K562 (cell line): ENCODE results near the gene HSPA14. TPM values are rescaled to one million over a fixed set of nuclear protein-coding genes. Genes with fewer than 3 reads are reported as not detected.

ENCODE experiments used
- ADNP ChIP-seq: fragments of 200-800 bp; sonication (Bioruptor generic); IDR thresholded peaks from 2 replicates; pipeline ENCODE4 v1.6.1; 2016; ENCODE audit warnings: missing genetic modification characterization, missing compliant biosample characterization
- ARID1B ChIP-seq: fragments of 450-650 bp; IDR thresholded peaks from 2 replicates; pipeline ENCODE4 v1.6.1; 2016; ENCODE audit warnings: antibody characterized with exemption, mild to moderate bottlenecking, inconsistent platforms
- CBX3 ChIP-seq, 2 experiments: IDR thresholded peaks; 1 replicate in 1 of 2; 2 replicates in 1 of 2; pipeline ENCODE4 v1.6.1; 2012; ENCODE audit warnings: inconsistent platforms in 2 of 2, low read length in 2 of 2, borderline replicate concordance in 1 of 2, control low read depth in 1 of 2
- ERF ChIP-seq: fragments of 450-650 bp; formaldehyde crosslinking; IDR thresholded peaks from 2 replicates; pipeline ENCODE4 v1.4.0; 2020; ENCODE audit warnings: mild to moderate bottlenecking, mixed read lengths
- MAZ ChIP-seq, 2 experiments: fragments of 450-650 bp in 1 of 2; sonication (generic) in 1 of 2; formaldehyde crosslinking; IDR thresholded peaks in 1 of 2; conservative IDR thresholded peaks in 1 of 2; 2 replicates each; pipeline versions ENCODE4 v1.4.0 to v1.5.0; 2020; ENCODE audit warnings: mild to moderate bottlenecking in 1 of 2, missing genetic modification reagents in 1 of 2
- POLR3A ChIP-seq: IDR thresholded peaks from 2 replicates; pipeline ENCODE4 v1.6.1; 2011; ENCODE audit warnings: borderline replicate concordance, mild to moderate bottlenecking, moderate library complexity; ENCODE audit not compliant: insufficient read length, insufficient read depth; ENCODE audit errors: extremely low read depth
- RBBP5 ChIP-seq: fragments of 200-600 bp; sonication (generic); IDR thresholded peaks from 2 replicates; pipeline ENCODE4 v1.6.1; 2012; ENCODE audit warnings: borderline replicate concordance, mild to moderate bottlenecking, low read length, control low read depth, inconsistent platforms; ENCODE audit not compliant: insufficient read depth, poor library complexity, severe bottlenecking
- SP1 ChIP-seq: sonication (generic); formaldehyde crosslinking; IDR thresholded peaks from 2 replicates; pipeline ENCODE4 v1.8.1; 2022; ENCODE audit warnings: mild to moderate bottlenecking, missing genetic modification reagents
- STAT5A ChIP-seq: IDR thresholded peaks from 2 replicates; pipeline ENCODE4 v1.6.1; 2012; ENCODE audit warnings: low read length, inconsistent platforms, borderline replicate concordance
- ZBTB1 ChIP-seq: sonication (generic); formaldehyde crosslinking; IDR thresholded peaks from 2 replicates; pipeline ENCODE4 v1.8.1; 2023; ENCODE audit warnings: missing genetic modification reagents, low read depth, mild to moderate bottlenecking, borderline replicate concordance
- ZNF12 ChIP-seq: sonication (generic); formaldehyde crosslinking; IDR thresholded peaks from 2 replicates; pipeline ENCODE4 v1.4.0; 2020; ENCODE audit warnings: mild to moderate bottlenecking, missing genetic modification reagents
- ZSCAN29 ChIP-seq: fragments of 450-650 bp; IDR thresholded peaks from 2 replicates; pipeline ENCODE4 v1.6.1; 2017
- polyA plus RNA-seq, 8 experiments: library from polyadenylated mRNA; depleted of rRNA in 4 of 8; stranded (reverse) in 5 of 8; unstranded in 3 of 8; fragments of >200 nt; fragmentation: Nextera tagmentation in 2 of 8; fragmentation: Illumina TruSeq in 1 of 8; extraction: Ambion mirVana in 2 of 8; extraction: Trizol in 1 of 8; gene quantifications; 2 replicates each; pipeline versions ENCODE4 v1.2.1 to v1.2.3, GENCODE V29; 2011 to 2014; ENCODE audit warnings: inconsistent platforms in 1 of 8, missing spikeins in 1 of 8
- total RNA-seq, 7 experiments: library from RNA; depleted of rRNA in 6 of 7; stranded (reverse); fragments of >200 nt in 6 of 7; fragmentation: Illumina TruSeq in 2 of 7; extraction: Trizol in 2 of 7; gene quantifications; 2 replicates each; pipeline versions ENCODE4 v1.2.1 to v1.2.3, GENCODE V29; 2011 to 2021; ENCODE audit warnings: low replicate concordance in 1 of 7
- TF ChIP-seq, protein P1 (sequence below): sonication (generic); formaldehyde crosslinking; IDR thresholded peaks from 2 replicates; pipeline ENCODE4 v1.8.0; 2022; ENCODE audit warnings: mild to moderate bottlenecking, missing genetic modification reagents
- TF ChIP-seq, protein P2 (sequence below): sonication (generic); formaldehyde crosslinking; IDR thresholded peaks from 2 replicates; pipeline ENCODE4 v1.8.1; 2023; ENCODE audit warnings: mild to moderate bottlenecking, missing genetic modification reagents
- TF ChIP-seq, protein P3 (sequence below): fragments of 450-650 bp; IDR thresholded peaks from 2 replicates; pipeline ENCODE4 v1.6.1; 2016; ENCODE audit warnings: borderline replicate concordance
- TF ChIP-seq, protein P4 (sequence below): fragments of 450-650 bp; formaldehyde crosslinking; IDR thresholded peaks from 2 replicates; pipeline ENCODE4 v1.4.0; 2020; ENCODE audit warnings: mild to moderate bottlenecking, moderate library complexity

The HSPA14 gene
- total and polyA plus RNA-seq, 9 of the 15 experiments (the other 6 are each of a cell fraction or from before 2014, with no cell fraction given) = 41.9 to 75.0 (median 63.2) TPM

DNA sequence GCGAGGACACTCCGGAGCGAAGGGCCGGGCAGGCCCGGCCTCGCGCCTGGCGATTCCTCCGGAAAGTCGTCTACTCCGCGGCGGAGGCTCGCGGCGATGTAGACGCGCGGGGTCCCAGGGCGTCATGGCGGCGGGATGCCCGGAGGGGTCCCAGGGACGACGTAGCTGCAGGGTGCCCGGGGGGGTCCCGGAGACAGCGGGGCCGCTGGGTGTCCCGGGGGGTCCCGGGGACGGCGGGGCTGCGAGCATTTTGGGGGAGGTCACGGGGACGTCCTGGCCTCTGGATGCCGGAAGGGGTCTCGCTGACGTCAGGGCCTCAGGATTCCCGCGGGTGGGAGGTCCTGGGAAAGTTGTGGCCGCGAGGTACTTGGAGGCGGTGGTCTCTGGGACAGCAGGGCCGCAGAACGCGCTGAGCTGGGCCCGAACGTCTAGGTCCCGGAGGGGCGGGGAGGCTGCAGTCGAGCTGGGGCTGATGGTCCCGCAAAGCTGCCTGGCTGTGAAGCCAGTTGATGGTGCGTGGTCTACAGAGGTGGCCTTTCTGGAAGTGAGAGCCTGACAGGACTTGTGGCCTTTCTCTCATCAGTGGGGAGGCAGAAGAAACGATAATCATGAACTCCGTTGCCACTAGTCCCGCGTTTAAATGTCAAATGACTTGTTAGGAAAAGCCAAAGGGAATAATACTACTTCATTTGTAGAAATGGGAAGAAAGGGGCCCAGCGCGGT lies 637 bp downstream of the HSPA14 start (continued):
- TF ChIP-seq, protein P1, sequence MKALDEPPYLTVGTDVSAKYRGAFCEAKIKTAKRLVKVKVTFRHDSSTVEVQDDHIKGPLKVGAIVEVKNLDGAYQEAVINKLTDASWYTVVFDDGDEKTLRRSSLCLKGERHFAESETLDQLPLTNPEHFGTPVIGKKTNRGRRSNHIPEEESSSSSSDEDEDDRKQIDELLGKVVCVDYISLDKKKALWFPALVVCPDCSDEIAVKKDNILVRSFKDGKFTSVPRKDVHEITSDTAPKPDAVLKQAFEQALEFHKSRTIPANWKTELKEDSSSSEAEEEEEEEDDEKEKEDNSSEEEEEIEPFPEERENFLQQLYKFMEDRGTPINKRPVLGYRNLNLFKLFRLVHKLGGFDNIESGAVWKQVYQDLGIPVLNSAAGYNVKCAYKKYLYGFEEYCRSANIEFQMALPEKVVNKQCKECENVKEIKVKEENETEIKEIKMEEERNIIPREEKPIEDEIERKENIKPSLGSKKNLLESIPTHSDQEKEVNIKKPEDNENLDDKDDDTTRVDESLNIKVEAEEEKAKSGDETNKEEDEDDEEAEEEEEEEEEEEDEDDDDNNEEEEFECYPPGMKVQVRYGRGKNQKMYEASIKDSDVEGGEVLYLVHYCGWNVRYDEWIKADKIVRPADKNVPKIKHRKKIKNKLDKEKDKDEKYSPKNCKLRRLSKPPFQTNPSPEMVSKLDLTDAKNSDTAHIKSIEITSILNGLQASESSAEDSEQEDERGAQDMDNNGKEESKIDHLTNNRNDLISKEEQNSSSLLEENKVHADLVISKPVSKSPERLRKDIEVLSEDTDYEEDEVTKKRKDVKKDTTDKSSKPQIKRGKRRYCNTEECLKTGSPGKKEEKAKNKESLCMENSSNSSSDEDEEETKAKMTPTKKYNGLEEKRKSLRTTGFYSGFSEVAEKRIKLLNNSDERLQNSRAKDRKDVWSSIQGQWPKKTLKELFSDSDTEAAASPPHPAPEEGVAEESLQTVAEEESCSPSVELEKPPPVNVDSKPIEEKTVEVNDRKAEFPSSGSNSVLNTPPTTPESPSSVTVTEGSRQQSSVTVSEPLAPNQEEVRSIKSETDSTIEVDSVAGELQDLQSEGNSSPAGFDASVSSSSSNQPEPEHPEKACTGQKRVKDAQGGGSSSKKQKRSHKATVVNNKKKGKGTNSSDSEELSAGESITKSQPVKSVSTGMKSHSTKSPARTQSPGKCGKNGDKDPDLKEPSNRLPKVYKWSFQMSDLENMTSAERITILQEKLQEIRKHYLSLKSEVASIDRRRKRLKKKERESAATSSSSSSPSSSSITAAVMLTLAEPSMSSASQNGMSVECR (CRISPR knock-in tag) = 0 out of 2 replicates have a peak, but pooled peaks have one; percentile 17
- TF ChIP-seq, protein P2, sequence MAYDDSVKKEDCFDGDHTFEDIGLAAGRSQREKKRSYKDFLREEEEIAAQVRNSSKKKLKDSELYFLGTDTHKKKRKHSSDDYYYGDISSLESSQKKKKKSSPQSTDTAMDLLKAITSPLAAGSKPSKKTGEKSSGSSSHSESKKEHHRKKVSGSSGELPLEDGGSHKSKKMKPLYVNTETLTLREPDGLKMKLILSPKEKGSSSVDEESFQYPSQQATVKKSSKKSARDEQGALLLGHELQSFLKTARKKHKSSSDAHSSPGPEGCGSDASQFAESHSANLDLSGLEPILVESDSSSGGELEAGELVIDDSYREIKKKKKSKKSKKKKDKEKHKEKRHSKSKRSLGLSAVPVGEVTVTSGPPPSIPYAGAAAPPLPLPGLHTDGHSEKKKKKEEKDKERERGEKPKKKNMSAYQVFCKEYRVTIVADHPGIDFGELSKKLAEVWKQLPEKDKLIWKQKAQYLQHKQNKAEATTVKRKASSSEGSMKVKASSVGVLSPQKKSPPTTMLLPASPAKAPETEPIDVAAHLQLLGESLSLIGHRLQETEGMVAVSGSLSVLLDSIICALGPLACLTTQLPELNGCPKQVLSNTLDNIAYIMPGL (CRISPR knock-in tag) = 0 out of 2 replicates have a peak, but pooled peaks have one; percentile 24
- TF ChIP-seq ERF (CRISPR knock-in tag) (no peak), ZBTB1 (0 out of 2 replicates have a peak, but pooled peaks have one; percentile 72), ADNP (tag) (no peak), ZSCAN29 (peak; percentile 5; the same call in 1 of the 2 replicates), STAT5A (no peak), POLR3A (no peak), ARID1B (no peak), CBX3 (IDR thresholded peaks at IDR 0.05; ENCODE audit: borderline replicate concordance in 1 of 2, low read length in 2 of 2) (no peak), SP1 (CRISPR knock-in tag) (no peak), ZNF12 (CRISPR knock-in tag) (no peak), MAZ (CRISPR knock-in tag; conservative IDR thresholded peaks at IDR 0.05 in 1 of 2, IDR thresholded peaks at IDR 0.05 in 1 of 2) (peak in 1 of 2 experiments; percentile 4; a peak in 1 of 4 replicates), RBBP5 (peak; percentile 85)
- TF ChIP-seq, protein P3, sequence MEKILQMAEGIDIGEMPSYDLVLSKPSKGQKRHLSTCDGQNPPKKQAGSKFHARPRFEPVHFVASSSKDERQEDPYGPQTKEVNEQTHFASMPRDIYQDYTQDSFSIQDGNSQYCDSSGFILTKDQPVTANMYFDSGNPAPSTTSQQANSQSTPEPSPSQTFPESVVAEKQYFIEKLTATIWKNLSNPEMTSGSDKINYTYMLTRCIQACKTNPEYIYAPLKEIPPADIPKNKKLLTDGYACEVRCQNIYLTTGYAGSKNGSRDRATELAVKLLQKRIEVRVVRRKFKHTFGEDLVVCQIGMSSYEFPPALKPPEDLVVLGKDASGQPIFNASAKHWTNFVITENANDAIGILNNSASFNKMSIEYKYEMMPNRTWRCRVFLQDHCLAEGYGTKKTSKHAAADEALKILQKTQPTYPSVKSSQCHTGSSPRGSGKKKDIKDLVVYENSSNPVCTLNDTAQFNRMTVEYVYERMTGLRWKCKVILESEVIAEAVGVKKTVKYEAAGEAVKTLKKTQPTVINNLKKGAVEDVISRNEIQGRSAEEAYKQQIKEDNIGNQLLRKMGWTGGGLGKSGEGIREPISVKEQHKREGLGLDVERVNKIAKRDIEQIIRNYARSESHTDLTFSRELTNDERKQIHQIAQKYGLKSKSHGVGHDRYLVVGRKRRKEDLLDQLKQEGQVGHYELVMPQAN = 0 out of 2 replicates have a peak, but pooled peaks have one; percentile 8
- TF ChIP-seq, protein P4, sequence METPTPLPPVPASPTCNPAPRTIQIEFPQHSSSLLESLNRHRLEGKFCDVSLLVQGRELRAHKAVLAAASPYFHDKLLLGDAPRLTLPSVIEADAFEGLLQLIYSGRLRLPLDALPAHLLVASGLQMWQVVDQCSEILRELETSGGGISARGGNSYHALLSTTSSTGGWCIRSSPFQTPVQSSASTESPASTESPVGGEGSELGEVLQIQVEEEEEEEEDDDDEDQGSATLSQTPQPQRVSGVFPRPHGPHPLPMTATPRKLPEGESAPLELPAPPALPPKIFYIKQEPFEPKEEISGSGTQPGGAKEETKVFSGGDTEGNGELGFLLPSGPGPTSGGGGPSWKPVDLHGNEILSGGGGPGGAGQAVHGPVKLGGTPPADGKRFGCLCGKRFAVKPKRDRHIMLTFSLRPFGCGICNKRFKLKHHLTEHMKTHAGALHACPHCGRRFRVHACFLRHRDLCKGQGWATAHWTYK (CRISPR knock-in tag) = 0 out of 2 replicates have a peak, but pooled peaks have one; percentile 13
